ENCODE results near the gene RHBG.

RHBG gene

GRCh38 chr1:156394835-156395461 is 25.9 kb downstream of the RHBG start:
- Histone ChIP-seq H3K4me3 (no peak overlapping the region), H3K36me3 (replicated peaks) (no peaks in the 10 kb centered on the region), H3K9me3 (no peaks in the 10 kb centered on the region), H3K4me1 (no peaks in the 10 kb centered on the region), H3K27me3 (ENCODE audit: low read depth) (no peaks in the 10 kb centered on the region)
- in situ Hi-C loops (cut with MboI; ENCODE audit: low sequenced_read_pairs) = no loop called here
- no peak for DNase-seq (ENCODE audit: low spot score in 2 of 2)

- Histone ChIP-seq H3K36me3 (replicated peaks) (no peaks in the 10 kb centered on the region), H3K4me1 (no peaks in the 10 kb centered on the region), H3K9me3 (no peaks in the 10 kb centered on the region), H3K4me3 (no peak overlapping the region), H3K27me3 (ENCODE audit: low read depth) (peaks cover 21% of the 10 kb centered on the region)
- in situ Hi-C loops (cut with MboI; ENCODE audit: low sequenced_read_pairs) = no loop called here
- no peak for DNase-seq (ENCODE audit: low spot score in 2 of 2)
Observed at GRCh38 chr1:156399355-156400125, 30.5 kb downstream of the RHBG start.

GRCh38 chr1:156400191-156400935 is 31.4 kb downstream of the RHBG start:
- in situ Hi-C loops (cut with MboI; ENCODE audit: low sequenced_read_pairs) = no loop called here
- H3K36me3 ChIP-seq (replicated peaks) = no peaks in the 10 kb centered on the region
- H3K4me3 ChIP-seq = no peak overlapping the region
- peaks cover 29% of the 10 kb centered on the region for H3K27me3 ChIP-seq (ENCODE audit: low read depth)
- no peak for DNase-seq (ENCODE audit: low spot score in 2 of 2)
- no peaks in the 10 kb centered on the region for H3K9me3 ChIP-seq
- no peaks in the 10 kb centered on the region for H3K4me1 ChIP-seq

GRCh38 chr1:156401041-156401574 is 32.1 kb downstream of the RHBG start:
- Histone ChIP-seq H3K27me3 (ENCODE audit: low read depth) (peaks cover 36% of the 10 kb centered on the region), H3K36me3 (replicated peaks) (no peaks in the 10 kb centered on the region), H3K4me3 (no peak overlapping the region), H3K9me3 (no peaks in the 10 kb centered on the region), H3K4me1 (no peaks in the 10 kb centered on the region)
- DNase-seq (ENCODE audit: low spot score in 2 of 2) = no peak
- in situ Hi-C loops (cut with MboI; ENCODE audit: low sequenced_read_pairs) = no loop called here

GRCh38 chr1:156401681-156402081 is 32.7 kb downstream of the RHBG start:
- DNase-seq (ENCODE audit: low spot score in 2 of 2) = no peak
- no peaks in the 10 kb centered on the region for H3K36me3 ChIP-seq (replicated peaks)
- in situ Hi-C loops (cut with MboI; ENCODE audit: low sequenced_read_pairs) = no loop called here
- peaks cover 38% of the 10 kb centered on the region for H3K27me3 ChIP-seq (ENCODE audit: low read depth)
- no peaks in the 10 kb centered on the region for H3K9me3 ChIP-seq
- H3K4me3 ChIP-seq = no peak overlapping the region
- no peaks in the 10 kb centered on the region for H3K4me1 ChIP-seq

- no peaks in the 10 kb centered on the region for H3K36me3 ChIP-seq (replicated peaks)
- H3K4me1 ChIP-seq = no peaks in the 10 kb centered on the region
- H3K27me3 ChIP-seq (ENCODE audit: low read depth) = peaks cover 44% of the 10 kb centered on the region
- no peaks in the 10 kb centered on the region for H3K9me3 ChIP-seq
- H3K4me3 ChIP-seq = no peak overlapping the region
- no peak for DNase-seq (ENCODE audit: low spot score in 2 of 2)
- in situ Hi-C loops (cut with MboI; ENCODE audit: low sequenced_read_pairs) = no loop called here
Observed at GRCh38 chr1:156402331-156403020, 33.5 kb downstream of the RHBG start.

- Histone ChIP-seq H3K4me1 (no peaks in the 10 kb centered on the region), H3K9me3 (no peaks in the 10 kb centered on the region), H3K27me3 (ENCODE audit: low read depth) (peaks cover 52% of the 10 kb centered on the region), H3K36me3 (replicated peaks) (no peaks in the 10 kb centered on the region), H3K4me3 (no peak overlapping the region)
- in situ Hi-C loops (cut with MboI; ENCODE audit: low sequenced_read_pairs) = no loop called here
- DNase-seq (ENCODE audit: low spot score in 2 of 2) = no peak
Observed at GRCh38 chr1:156405670-156406069, 36.7 kb downstream of the RHBG start.

GRCh38 chr1:156406251-156406650 is 37.2 kb downstream of the RHBG start:
- Histone ChIP-seq H3K4me3 (no peak overlapping the region), H3K27me3 (ENCODE audit: low read depth) (peaks cover 52% of the 10 kb centered on the region), H3K4me1 (no peaks in the 10 kb centered on the region), H3K9me3 (no peaks in the 10 kb centered on the region), H3K36me3 (replicated peaks) (no peaks in the 10 kb centered on the region)
- DNase-seq (ENCODE audit: low spot score in 2 of 2) = no peak
- in situ Hi-C loops (cut with MboI; ENCODE audit: low sequenced_read_pairs) = no loop called here

- H3K9me3 ChIP-seq = no peaks in the 10 kb centered on the region
- H3K4me3 ChIP-seq = no peak overlapping the region
- in situ Hi-C loops (cut with MboI; ENCODE audit: low sequenced_read_pairs) = no loop called here
- H3K36me3 ChIP-seq (replicated peaks) = no peaks in the 10 kb centered on the region
- DNase-seq (ENCODE audit: low spot score in 2 of 2) = no peak
- no peaks in the 10 kb centered on the region for H3K4me1 ChIP-seq
- H3K27me3 ChIP-seq (ENCODE audit: low read depth) = peaks cover 48% of the 10 kb centered on the region
Observed at GRCh38 chr1:156407344-156407743, 38.3 kb downstream of the RHBG start.

GRCh38 chr1:156407760-156408159 is 38.7 kb downstream of the RHBG start:
- DNase-seq (ENCODE audit: low spot score in 2 of 2) = no peak
- Histone ChIP-seq H3K4me1 (no peaks in the 10 kb centered on the region), H3K27me3 (ENCODE audit: low read depth) (peaks cover 44% of the 10 kb centered on the region), H3K36me3 (replicated peaks) (no peaks in the 10 kb centered on the region), H3K9me3 (no peaks in the 10 kb centered on the region), H3K4me3 (no peak overlapping the region)
- in situ Hi-C loops (cut with MboI; ENCODE audit: low sequenced_read_pairs) = no loop called here

GRCh38 chr1:156409439-156409838 is 40.4 kb downstream of the RHBG start:
- DNase-seq (ENCODE audit: low spot score in 2 of 2) = no peak
- H3K9me3 ChIP-seq = no peaks in the 10 kb centered on the region
- no peak overlapping the region for H3K4me3 ChIP-seq
- in situ Hi-C loops (cut with MboI; ENCODE audit: low sequenced_read_pairs) = no loop called here
- H3K27me3 ChIP-seq (ENCODE audit: low read depth) = peaks cover 33% of the 10 kb centered on the region
- no peaks in the 10 kb centered on the region for H3K4me1 ChIP-seq
- H3K36me3 ChIP-seq (replicated peaks) = no peaks in the 10 kb centered on the region

- H3K36me3 ChIP-seq (replicated peaks) = no peaks in the 10 kb centered on the region
- H3K27me3 ChIP-seq (ENCODE audit: low read depth) = peaks cover 25% of the 10 kb centered on the region
- in situ Hi-C loops (cut with MboI; ENCODE audit: low sequenced_read_pairs) = no loop called here
- no peak overlapping the region for H3K4me3 ChIP-seq
- H3K4me1 ChIP-seq = no peaks in the 10 kb centered on the region
- no peak for DNase-seq (ENCODE audit: low spot score in 2 of 2)
- H3K9me3 ChIP-seq = no peaks in the 10 kb centered on the region
Observed at GRCh38 chr1:156410238-156410637, 41.2 kb downstream of the RHBG start.

GRCh38 chr1:156410740-156411139 is 41.7 kb downstream of the RHBG start:
- Histone ChIP-seq H3K36me3 (replicated peaks) (no peaks in the 10 kb centered on the region), H3K4me3 (no peak overlapping the region), H3K9me3 (no peaks in the 10 kb centered on the region), H3K4me1 (no peaks in the 10 kb centered on the region), H3K27me3 (ENCODE audit: low read depth) (peaks cover 20% of the 10 kb centered on the region)
- in situ Hi-C loops (cut with MboI; ENCODE audit: low sequenced_read_pairs) = no loop called here
- no peak for DNase-seq (ENCODE audit: low spot score in 2 of 2)
